Glutamatergic neuron (in vitro differentiated cells): Measurements from ENCODE around the gene BMAL2. TPM values are rescaled to one million over a fixed set of nuclear protein-coding genes. Genes with fewer than 3 reads are reported as not detected.

Experiments
- DNase-seq: peaks from one replicate; pipeline ENCODE4 v3.0.0; 2022
- H3K27ac Mint-ChIP-seq: one replicate; pipeline ENCODE4 v1.8.0; 2020; ENCODE audit warnings: mild to moderate bottlenecking, mixed read lengths, inconsistent platforms; ENCODE audit not compliant: unreplicated experiment
- H3K27me3 Mint-ChIP-seq: one replicate; pipeline ENCODE4 v1.8.0; 2020; ENCODE audit warnings: mild to moderate bottlenecking, moderate library complexity, mixed read lengths, inconsistent platforms; ENCODE audit not compliant: unreplicated experiment
- H3K36me3 Mint-ChIP-seq: one replicate; pipeline ENCODE4 v1.8.0; 2020; ENCODE audit warnings: mild to moderate bottlenecking, mixed read lengths, inconsistent platforms; ENCODE audit not compliant: unreplicated experiment
- H3K4me1 Mint-ChIP-seq: one replicate; pipeline ENCODE4 v1.8.0; 2020; ENCODE audit warnings: mild to moderate bottlenecking, low read depth, mixed read lengths, inconsistent platforms; ENCODE audit not compliant: unreplicated experiment
- H3K4me3 Mint-ChIP-seq: one replicate; pipeline ENCODE4 v1.8.0; 2020; ENCODE audit warnings: mild to moderate bottlenecking, mixed read lengths, inconsistent platforms; ENCODE audit not compliant: unreplicated experiment
- H3K9me3 Mint-ChIP-seq: one replicate; pipeline ENCODE4 v1.8.0; 2020; ENCODE audit warnings: mild to moderate bottlenecking, moderate library complexity, mixed read lengths, inconsistent platforms; ENCODE audit not compliant: unreplicated experiment
- total RNA-seq: library from RNA; stranded (reverse); fragmentation: NEBNext Ultra II Directional; extraction: Animal tissue kit (Norgen Biotek cat#: 25700); gene quantifications from one replicate; pipeline ENCODE4 v1.2.1, GENCODE V29; 2021; ENCODE audit not compliant: unreplicated experiment
- TF ChIP-seq, protein P1 (sequence below): fragments of 200-600 bp; sonication (generic); IDR thresholded peaks from one replicate; pipeline ENCODE4 v1.5.0; 2021; ENCODE audit not compliant: partially characterized antibody, unreplicated experiment

Gene BMAL2
- total RNA-seq, 1 donor from 2014 or later, result 5.3 TPM

DNA sequence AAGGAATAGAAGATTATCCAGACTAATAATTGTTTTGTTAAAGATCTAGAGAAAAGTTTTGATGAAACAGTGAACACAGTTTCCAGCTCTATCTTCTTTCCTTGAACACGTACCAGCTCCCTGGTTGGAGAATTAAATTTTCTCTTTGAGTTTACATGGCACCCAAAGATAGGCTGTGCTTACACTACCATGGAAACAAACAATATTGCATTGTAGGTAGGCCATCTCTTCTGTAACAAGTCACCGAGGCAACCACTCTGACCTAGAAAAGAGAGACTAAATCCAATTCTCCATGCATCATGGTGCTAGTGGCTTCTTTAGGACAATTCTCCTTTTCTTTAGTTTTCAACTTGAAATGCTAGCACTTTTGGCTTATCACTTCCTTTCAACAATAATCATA is 9.9 kb downstream of the BMAL2 start:
- Mint-ChIP-seq H3K27me3 (no peaks in the 10 kb centered on the region), H3K4me3 (no peak overlapping the region), H3K9me3 (no peaks in the 10 kb centered on the region), H3K36me3 (no peaks in the 10 kb centered on the region), H3K4me1 (no peaks in the 10 kb centered on the region), H3K27ac (no peak overlapping the region)
- TF ChIP-seq, protein P1, sequence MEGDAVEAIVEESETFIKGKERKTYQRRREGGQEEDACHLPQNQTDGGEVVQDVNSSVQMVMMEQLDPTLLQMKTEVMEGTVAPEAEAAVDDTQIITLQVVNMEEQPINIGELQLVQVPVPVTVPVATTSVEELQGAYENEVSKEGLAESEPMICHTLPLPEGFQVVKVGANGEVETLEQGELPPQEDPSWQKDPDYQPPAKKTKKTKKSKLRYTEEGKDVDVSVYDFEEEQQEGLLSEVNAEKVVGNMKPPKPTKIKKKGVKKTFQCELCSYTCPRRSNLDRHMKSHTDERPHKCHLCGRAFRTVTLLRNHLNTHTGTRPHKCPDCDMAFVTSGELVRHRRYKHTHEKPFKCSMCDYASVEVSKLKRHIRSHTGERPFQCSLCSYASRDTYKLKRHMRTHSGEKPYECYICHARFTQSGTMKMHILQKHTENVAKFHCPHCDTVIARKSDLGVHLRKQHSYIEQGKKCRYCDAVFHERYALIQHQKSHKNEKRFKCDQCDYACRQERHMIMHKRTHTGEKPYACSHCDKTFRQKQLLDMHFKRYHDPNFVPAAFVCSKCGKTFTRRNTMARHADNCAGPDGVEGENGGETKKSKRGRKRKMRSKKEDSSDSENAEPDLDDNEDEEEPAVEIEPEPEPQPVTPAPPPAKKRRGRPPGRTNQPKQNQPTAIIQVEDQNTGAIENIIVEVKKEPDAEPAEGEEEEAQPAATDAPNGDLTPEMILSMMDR, result no peak
- DNase-seq, result no peak

DNA sequence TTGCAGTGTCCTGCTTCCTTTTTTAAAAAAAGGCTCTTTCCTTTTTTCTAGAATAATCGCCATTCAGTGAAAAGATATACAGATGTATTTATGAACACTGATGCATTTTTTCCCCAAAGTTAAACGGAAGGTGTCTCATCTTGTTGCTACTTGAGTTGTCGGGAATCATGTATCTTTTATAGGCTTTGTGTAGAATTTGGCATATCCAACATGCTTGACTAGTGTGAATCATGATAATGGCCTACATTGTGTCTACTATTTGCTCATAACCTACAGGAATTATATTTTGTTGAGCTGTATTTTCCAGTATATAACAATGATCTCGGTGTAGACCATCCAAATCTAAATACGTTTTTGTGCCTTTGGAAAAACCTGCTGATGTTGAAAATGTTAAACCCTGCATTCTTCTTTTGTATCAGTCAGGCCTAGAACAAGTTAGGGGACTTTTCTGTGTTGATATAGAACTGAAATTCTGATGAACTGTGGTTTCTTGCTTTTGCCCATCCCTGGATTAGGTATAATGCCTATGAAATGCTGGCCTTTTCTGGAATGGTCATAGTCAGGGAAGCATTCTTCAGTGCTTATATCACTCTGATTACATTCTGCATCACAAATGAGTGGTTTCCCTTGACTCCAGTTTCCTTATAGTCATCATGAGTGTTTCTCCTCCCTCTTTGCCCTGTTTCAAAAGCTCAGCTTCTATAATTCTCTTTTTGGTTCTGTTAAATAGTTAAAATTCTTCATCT is 10.8 kb downstream of the BMAL2 start:
- no peaks in the 10 kb centered on the region for H3K27me3 Mint-ChIP-seq
- H3K27ac Mint-ChIP-seq, result no peak overlapping the region
- H3K4me3 Mint-ChIP-seq, result no peak overlapping the region
- no peak for DNase-seq
- H3K36me3 Mint-ChIP-seq, result no peaks in the 10 kb centered on the region
- H3K9me3 Mint-ChIP-seq, result no peaks in the 10 kb centered on the region
- no peaks in the 10 kb centered on the region for H3K4me1 Mint-ChIP-seq
- TF ChIP-seq, protein P1, result no peak

DNA sequence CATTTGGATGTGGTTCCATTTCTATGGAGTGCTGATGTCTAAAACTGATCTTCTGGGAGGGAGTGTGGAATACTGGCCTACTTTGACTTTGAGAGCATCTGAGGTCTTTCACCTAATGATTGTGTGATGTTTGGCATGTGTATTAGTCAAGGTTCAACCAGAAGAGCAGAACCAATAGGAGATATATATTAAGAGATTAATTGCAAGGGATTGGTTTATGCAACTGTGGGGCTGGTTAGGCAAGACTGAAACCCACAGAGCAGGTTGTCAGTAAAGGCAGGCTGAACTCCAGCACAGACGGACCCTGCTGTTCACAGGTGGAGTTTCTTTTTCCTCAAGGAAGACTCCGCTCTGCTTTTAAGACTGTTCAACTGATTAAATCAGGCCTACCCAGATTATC is 11.6 kb downstream of the BMAL2 start:
- no peaks in the 10 kb centered on the region for H3K27me3 Mint-ChIP-seq
- H3K36me3 Mint-ChIP-seq, result no peaks in the 10 kb centered on the region
- H3K27ac Mint-ChIP-seq, result no peak overlapping the region
- H3K9me3 Mint-ChIP-seq, result no peaks in the 10 kb centered on the region
- TF ChIP-seq, protein P1, result no peak
- H3K4me1 Mint-ChIP-seq, result no peaks in the 10 kb centered on the region
- DNase-seq, result no peak
- no peak overlapping the region for H3K4me3 Mint-ChIP-seq

DNA sequence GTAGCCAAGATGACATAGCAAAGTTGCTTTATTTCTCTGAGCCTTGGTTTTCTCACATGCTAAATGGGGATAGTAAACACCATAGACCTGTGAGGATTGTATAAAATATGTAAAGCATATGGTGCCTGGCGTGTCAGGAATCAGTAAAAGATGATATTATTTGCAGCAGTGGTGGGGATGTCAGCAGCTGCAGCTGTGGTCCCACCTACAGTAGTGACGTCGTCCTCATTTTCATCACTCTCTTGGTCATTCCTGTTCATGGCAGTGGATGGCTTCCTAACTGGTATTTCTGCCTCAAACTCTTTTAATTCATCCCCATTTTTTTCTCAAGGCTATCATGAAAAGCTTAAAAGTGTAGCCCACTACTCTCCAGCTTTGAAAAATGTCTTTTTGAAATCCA is 12.1 kb downstream of the BMAL2 start:
- Mint-ChIP-seq H3K27me3 (no peaks in the 10 kb centered on the region), H3K36me3 (no peaks in the 10 kb centered on the region), H3K9me3 (no peaks in the 10 kb centered on the region), H3K4me1 (no peaks in the 10 kb centered on the region), H3K27ac (no peak overlapping the region), H3K4me3 (no peak overlapping the region)
- DNase-seq, result no peak
- TF ChIP-seq, protein P1, result no peak

DNA sequence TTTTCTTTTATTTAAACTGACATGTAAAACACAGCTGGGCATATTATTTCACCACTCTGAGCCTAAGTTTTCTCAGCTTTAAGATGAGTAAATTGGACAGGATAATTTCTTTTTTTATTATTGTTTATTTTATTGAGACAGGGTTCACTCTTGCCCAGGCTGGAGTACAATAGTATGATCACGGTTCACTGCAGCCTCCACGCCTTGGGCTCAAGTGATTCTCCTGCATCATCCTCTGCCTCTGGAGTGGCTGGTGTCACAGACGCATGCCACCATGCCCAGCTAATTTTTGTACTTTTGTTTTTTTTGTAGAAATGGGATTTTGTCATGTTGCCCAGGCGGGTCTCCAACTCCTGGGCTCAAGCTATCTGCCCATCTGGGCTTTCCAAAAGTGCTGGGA is 12.7 kb downstream of the BMAL2 start:
- Mint-ChIP-seq H3K4me1 (no peaks in the 10 kb centered on the region), H3K27ac (no peak overlapping the region), H3K9me3 (no peaks in the 10 kb centered on the region), H3K27me3 (no peaks in the 10 kb centered on the region), H3K4me3 (no peak overlapping the region), H3K36me3 (no peaks in the 10 kb centered on the region)
- TF ChIP-seq, protein P1, result no peak
- no peak for DNase-seq
